ENCODE results near the gene ASXL3.

- no peak for TF ChIP-seq CTCF (IDR thresholded peaks at IDR 0.05)
- TF ChIP-seq POLR2A (IDR thresholded peaks at IDR 0.05): no peak
Observed at GRCh38 chr18:33781429-33781828, 203.4 kb downstream of the ASXL3 start.
